Stimulated activated CD8-positive, alpha-beta memory T cell treated with anti-CD3 and anti-CD28 coated beads, Interleukin-4, amount 100 ng/mL, for 48 hours (primary cell): ENCODE results near the gene NKX2-4.

Source experiments
- DNase-seq: peaks from one replicate; pipeline ENCODE4 v3.0.0-alpha.2; 2020

Gene NKX2-4

DNA sequence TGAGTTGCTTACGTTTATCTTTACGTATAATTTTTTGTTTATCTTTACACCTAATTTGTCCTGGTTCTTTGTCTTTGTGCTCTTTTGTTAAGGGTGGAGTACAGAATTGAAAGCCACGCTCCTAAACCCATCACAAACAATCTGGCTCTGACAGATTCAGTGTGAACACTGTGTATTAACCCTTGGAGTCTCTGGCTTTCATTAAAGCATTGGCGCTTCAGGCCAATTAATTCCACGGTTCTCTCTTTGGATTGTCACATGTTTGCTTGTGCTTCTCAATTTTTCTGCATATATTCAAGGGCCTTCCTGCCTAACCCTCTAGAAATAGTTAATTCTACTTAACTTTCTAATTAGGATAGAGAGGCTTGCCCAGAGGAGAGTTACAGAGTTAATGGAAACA lies 38.6 kb downstream of the NKX2-4 start:
- no peak for DNase-seq

DNA sequence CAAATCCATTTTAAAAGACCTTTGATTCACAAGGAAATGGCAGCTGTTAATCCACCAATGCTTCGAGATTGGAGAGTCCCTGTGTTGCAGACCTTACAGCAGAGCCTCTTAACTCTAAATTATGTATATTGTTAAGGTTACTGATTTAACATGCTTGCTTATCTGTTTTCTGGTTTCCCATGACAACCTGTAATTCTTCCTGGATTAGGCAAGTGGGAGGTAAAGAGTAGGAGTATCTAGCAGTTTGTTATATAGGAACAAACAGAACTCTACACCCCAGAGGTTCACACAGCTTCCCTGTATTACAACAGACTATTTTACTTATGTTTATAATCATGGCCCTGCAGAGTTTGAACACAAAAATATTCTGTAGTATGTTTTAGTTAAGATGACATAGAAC lies 39.5 kb downstream of the NKX2-4 start:
- DNase-seq = no peak

DNA sequence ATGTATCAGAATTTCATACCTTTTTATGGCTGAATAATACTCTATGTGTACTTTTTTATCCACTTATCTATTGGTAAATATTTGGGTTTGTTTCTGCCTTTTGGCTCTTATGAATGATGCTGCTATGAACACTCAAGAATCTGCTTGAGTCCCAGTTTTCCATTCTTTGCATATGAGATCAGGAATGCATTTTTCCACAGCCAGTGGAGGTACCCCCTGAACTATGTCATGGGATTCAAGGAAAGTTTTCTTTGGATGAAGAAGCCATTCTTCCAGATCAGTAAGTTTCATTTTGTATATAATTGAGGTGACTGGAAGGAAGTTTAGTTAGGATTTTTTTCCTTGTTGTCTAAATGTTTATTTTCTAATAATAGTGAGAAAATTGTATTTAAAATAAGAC lies 40.9 kb downstream of the NKX2-4 start:
- DNase-seq = no peak

DNA sequence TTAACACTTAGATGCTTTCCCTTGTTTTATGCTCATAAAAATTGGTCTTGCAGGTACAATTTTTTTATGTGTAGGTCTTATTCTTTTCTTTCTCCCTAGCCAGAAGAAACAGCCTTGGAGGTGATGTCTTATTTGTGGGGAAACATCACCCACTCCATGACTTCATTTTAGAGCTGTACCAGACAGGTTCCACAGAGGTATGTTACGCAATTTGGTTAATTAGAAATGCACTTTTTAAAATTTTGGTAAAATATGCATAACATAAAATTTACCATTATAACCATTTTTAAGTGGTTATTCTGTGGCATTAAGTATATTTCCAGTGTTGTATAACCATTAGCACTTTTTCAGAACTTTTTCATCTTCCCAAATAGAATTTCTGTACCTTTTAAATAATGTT lies 41.3 kb downstream of the NKX2-4 start:
- no peak for DNase-seq

DNA sequence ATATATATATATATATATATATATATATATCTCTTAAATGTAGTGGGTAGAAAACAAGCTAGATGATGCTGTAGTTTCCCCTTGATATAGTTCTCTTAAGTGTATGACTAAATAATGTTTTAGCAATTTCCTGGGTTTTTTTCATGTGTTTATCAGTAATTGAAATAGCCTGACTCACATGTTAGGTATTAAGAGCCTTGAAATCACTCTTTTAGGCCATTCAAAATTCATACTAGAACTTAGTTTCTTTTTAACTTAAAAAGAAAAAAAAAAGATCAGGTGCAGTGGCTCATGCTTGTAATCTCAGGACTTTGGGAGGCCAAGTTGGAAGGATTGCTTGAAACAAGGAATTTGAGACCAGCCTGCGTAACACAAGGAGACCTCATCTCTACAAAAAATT lies 44.1 kb downstream of the NKX2-4 start:
- no peak for DNase-seq

DNA sequence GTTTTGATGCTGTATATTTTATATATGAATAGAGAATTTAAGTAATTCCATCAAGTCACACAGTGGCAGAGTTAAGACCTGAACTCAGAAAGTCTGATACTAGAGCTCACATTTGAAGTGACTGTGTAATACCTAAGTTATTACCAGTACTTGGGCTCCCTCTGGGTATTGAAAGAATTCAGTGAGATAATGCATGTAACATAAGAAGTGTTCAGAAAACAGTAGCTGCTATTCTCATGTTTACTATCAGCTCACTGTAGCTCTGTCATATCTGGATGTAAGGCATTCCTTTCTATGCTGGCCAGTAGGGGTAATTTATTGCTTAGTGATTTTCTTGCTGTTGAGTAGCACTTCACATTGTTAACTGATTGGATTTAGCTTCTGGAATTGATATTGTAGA lies 44.6 kb downstream of the NKX2-4 start:
- DNase-seq = no peak
